LNCaP clone FGC (cell line): Measurements from ENCODE around the gene MZB1.

ENCODE experiments used
- DNase-seq: peaks from one replicate; pipeline ENCODE4 v3.0.0-alpha.2; 2011; ENCODE audit warnings: low read depth
- H3K4me3 ChIP-seq: 2 replicates; pipeline ENCODE4 v1.5.1; 2011; ENCODE audit warnings: mild to moderate bottlenecking, low read depth, low read length, control low read depth
- CTCF ChIP-seq: IDR thresholded peaks from 2 replicates; pipeline ENCODE4 v1.5.1; 2012; ENCODE audit warnings: mild to moderate bottlenecking; ENCODE audit not compliant: control insufficient read depth, insufficient read depth; ENCODE audit errors: extremely low read depth

Gene MZB1

GRCh38 chr5:139389701-139390638 is at the start of gene MZB1:
Gene MZB1, minus strand, starts transcription at chr5:139389913. Its CDS starts 57 bp downstream, at chr5:139389856.
- peak within 1 kb of the TSS; percentile 64 for H3K4me3 ChIP-seq
- TF ChIP-seq CTCF = no peak
- DNase-seq = no peak

GRCh38 chr5:139439013-139439903 is 49.5 kb upstream of the MZB1 start, which contains the start of gene DNAJC18:
Gene DNAJC18, minus strand, starts transcription at chr5:139439525. Its CDS starts 80 bp downstream, at chr5:139439445.
- peak within 1 kb of the TSS; percentile 80 for H3K4me3 ChIP-seq

GRCh38 chr5:139438707-139439012 is 48.9 kb upstream of the MZB1 start:
- TF ChIP-seq CTCF = no peak
- no peak for DNase-seq
- peak overlapping the region; percentile 80 for H3K4me3 ChIP-seq

More at GRCh38 chr5:139439013-139439903, 49.5 kb upstream of the MZB1 start, which contains the start of gene DNAJC18:
- no peak for TF ChIP-seq CTCF
- DNase-seq = peak; percentile 67

GRCh38 chr5:139435676-139436075 is 46.0 kb upstream of the MZB1 start:
- no peak for DNase-seq
- no peak for TF ChIP-seq CTCF
- no peak overlapping the region for H3K4me3 ChIP-seq

- DNase-seq = no peak
- TF ChIP-seq CTCF = no peak
- H3K4me3 ChIP-seq = no peak overlapping the region
Measured at GRCh38 chr5:139431706-139432105, 42.0 kb upstream of the MZB1 start.

- no peak for TF ChIP-seq CTCF
- no peak overlapping the region for H3K4me3 ChIP-seq
- DNase-seq = no peak
Measured at GRCh38 chr5:139430015-139430414, 40.3 kb upstream of the MZB1 start.
